Activated naive CD4-positive, alpha-beta T cell treated with anti-CD3 and anti-CD28 coated beads, Interleukin-2, amount 50 U/mL, for 24 hours (primary cell): ENCODE measurements around the gene SLC24A2.

Experiments used
- H3K27ac Mint-ChIP-seq: one replicate; pipeline ENCODE4 v1.8.0; 2021; ENCODE audit warnings: mild to moderate bottlenecking, mixed read lengths
- H3K27me3 Mint-ChIP-seq: one replicate; pipeline ENCODE4 v1.8.0; 2021; ENCODE audit warnings: mixed read lengths
- H3K36me3 Mint-ChIP-seq: one replicate; pipeline ENCODE4 v1.8.0; 2021; ENCODE audit warnings: mixed read lengths
- H3K4me1 Mint-ChIP-seq: one replicate; pipeline ENCODE4 v1.8.0; 2021; ENCODE audit warnings: mixed read lengths
- H3K4me3 Mint-ChIP-seq: one replicate; pipeline ENCODE4 v1.8.0; 2021; ENCODE audit warnings: mild to moderate bottlenecking, mixed read lengths
- H3K9me3 Mint-ChIP-seq: one replicate; pipeline ENCODE4 v1.8.0; 2021; ENCODE audit warnings: mixed read lengths

Gene SLC24A2

GRCh38 chr9:19782005-19782404 lies 6.8 kb downstream of the SLC24A2 start:
- H3K27me3 Mint-ChIP-seq: peaks cover 7% of the 10 kb centered on the region
- H3K27ac Mint-ChIP-seq: no peak overlapping the region
- H3K36me3 Mint-ChIP-seq: no peaks in the 10 kb centered on the region
- H3K4me1 Mint-ChIP-seq: no peaks in the 10 kb centered on the region
- peaks cover 8% of the 10 kb centered on the region for H3K9me3 Mint-ChIP-seq
- no peak overlapping the region for H3K4me3 Mint-ChIP-seq

DNA sequence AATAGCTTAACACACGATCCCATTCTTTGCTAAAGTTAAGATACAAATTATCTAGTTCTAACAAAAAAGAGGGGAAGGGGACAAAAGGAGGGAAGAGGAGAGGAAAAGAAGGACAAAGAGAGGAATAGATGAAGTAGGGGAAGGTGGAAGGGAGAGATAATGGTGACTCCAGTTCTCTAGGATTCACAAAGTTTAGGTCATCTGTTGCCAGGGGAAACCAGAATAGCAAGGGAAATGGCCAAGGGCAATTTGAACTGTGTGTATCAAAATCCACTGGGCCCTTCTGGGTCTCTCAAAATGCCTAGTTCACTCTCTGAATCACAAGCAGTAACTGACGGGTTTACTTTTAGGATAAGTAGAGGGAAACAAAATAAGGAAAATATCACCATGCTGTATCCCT lies 7.6 kb downstream of the SLC24A2 start:
- Mint-ChIP-seq H3K9me3 (peaks cover 8% of the 10 kb centered on the region), H3K27me3 (peaks cover 4% of the 10 kb centered on the region), H3K4me3 (no peak overlapping the region), H3K36me3 (no peaks in the 10 kb centered on the region), H3K4me1 (no peaks in the 10 kb centered on the region), H3K27ac (no peak overlapping the region)

DNA sequence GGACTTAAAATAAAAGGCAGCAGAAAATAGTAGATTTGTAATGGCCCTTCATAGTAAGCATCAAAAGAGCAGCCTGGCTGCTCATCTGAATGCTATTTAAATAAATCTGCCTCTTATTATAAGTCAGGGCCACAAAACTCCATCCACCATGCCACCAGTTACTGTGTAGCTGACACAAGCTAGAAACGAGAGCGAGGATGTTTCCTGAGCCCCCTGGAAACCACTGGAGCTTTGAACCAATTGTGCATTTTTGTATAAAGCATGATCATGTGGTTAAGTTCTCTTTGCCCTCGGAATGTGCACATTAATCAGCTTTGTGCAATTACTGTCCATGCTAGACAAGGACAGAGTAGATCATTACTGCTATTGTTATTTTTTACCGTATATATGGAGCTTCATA lies 17.4 kb downstream of the SLC24A2 start:
- Mint-ChIP-seq H3K9me3 (no peaks in the 10 kb centered on the region), H3K4me1 (no peaks in the 10 kb centered on the region), H3K36me3 (no peaks in the 10 kb centered on the region), H3K27me3 (peaks cover 7% of the 10 kb centered on the region), H3K4me3 (no peak overlapping the region), H3K27ac (no peak overlapping the region)

GRCh38 chr9:19770973-19771372 lies 17.9 kb downstream of the SLC24A2 start:
- H3K36me3 Mint-ChIP-seq: no peaks in the 10 kb centered on the region
- peaks cover 2% of the 10 kb centered on the region for H3K9me3 Mint-ChIP-seq
- no peak overlapping the region for H3K4me3 Mint-ChIP-seq
- no peaks in the 10 kb centered on the region for H3K4me1 Mint-ChIP-seq
- peaks cover 7% of the 10 kb centered on the region for H3K27me3 Mint-ChIP-seq
- no peak overlapping the region for H3K27ac Mint-ChIP-seq

- H3K27ac Mint-ChIP-seq: no peak overlapping the region
Measured at GRCh38 chr9:19769213-19769612, 19.6 kb downstream of the SLC24A2 start.

DNA sequence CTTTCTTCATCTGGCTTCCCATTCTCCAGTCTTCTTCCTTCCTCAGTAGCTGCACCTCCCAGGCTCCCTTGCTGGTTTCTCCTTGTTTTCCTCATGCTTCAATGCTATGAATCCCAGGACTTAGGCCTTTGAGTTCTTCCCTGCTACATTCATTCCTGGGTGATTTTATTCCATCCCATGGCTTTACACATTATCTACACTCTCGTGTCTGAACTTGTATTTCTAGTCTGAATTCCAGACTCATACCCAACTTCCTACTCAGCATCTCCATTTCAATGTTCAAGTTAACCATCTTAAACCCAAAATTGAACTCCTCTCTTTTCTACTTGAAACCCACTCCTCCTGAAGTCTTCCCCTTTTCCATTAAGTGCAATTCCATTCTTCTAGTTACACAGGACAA lies 20.0 kb downstream of the SLC24A2 start:
- peaks cover 2% of the 10 kb centered on the region for H3K36me3 Mint-ChIP-seq
- H3K9me3 Mint-ChIP-seq: peaks cover 17% of the 10 kb centered on the region
- H3K27me3 Mint-ChIP-seq: peaks cover 7% of the 10 kb centered on the region
- H3K4me3 Mint-ChIP-seq: no peak overlapping the region
- no peaks in the 10 kb centered on the region for H3K4me1 Mint-ChIP-seq
- no peak overlapping the region for H3K27ac Mint-ChIP-seq

More at GRCh38 chr9:19769213-19769612, 19.6 kb downstream of the SLC24A2 start:
- Mint-ChIP-seq H3K4me3 (no peak overlapping the region), H3K36me3 (peaks cover 2% of the 10 kb centered on the region), H3K4me1 (no peaks in the 10 kb centered on the region), H3K27me3 (peaks cover 7% of the 10 kb centered on the region), H3K9me3 (peaks cover 13% of the 10 kb centered on the region)

- no peaks in the 10 kb centered on the region for H3K36me3 Mint-ChIP-seq
Measured at GRCh38 chr9:19759066-19759465, 29.8 kb downstream of the SLC24A2 start.

GRCh38 chr9:19757745-19758144 lies 31.1 kb downstream of the SLC24A2 start:
- H3K4me1 Mint-ChIP-seq: no peaks in the 10 kb centered on the region
- H3K9me3 Mint-ChIP-seq: no peaks in the 10 kb centered on the region
- no peak overlapping the region for H3K27ac Mint-ChIP-seq
- H3K27me3 Mint-ChIP-seq: peaks cover 4% of the 10 kb centered on the region
- H3K4me3 Mint-ChIP-seq: no peak overlapping the region
- no peaks in the 10 kb centered on the region for H3K36me3 Mint-ChIP-seq

More at GRCh38 chr9:19759066-19759465, 29.8 kb downstream of the SLC24A2 start:
- Mint-ChIP-seq H3K9me3 (peaks cover 3% of the 10 kb centered on the region), H3K27me3 (peaks cover 2% of the 10 kb centered on the region), H3K4me1 (no peaks in the 10 kb centered on the region), H3K4me3 (no peak overlapping the region), H3K27ac (no peak overlapping the region)

GRCh38 chr9:19754921-19755320 lies 33.9 kb downstream of the SLC24A2 start:
- Mint-ChIP-seq H3K27me3 (peaks cover 4% of the 10 kb centered on the region), H3K36me3 (no peaks in the 10 kb centered on the region), H3K27ac (no peak overlapping the region), H3K4me1 (no peaks in the 10 kb centered on the region), H3K4me3 (no peak overlapping the region), H3K9me3 (no peaks in the 10 kb centered on the region)

DNA sequence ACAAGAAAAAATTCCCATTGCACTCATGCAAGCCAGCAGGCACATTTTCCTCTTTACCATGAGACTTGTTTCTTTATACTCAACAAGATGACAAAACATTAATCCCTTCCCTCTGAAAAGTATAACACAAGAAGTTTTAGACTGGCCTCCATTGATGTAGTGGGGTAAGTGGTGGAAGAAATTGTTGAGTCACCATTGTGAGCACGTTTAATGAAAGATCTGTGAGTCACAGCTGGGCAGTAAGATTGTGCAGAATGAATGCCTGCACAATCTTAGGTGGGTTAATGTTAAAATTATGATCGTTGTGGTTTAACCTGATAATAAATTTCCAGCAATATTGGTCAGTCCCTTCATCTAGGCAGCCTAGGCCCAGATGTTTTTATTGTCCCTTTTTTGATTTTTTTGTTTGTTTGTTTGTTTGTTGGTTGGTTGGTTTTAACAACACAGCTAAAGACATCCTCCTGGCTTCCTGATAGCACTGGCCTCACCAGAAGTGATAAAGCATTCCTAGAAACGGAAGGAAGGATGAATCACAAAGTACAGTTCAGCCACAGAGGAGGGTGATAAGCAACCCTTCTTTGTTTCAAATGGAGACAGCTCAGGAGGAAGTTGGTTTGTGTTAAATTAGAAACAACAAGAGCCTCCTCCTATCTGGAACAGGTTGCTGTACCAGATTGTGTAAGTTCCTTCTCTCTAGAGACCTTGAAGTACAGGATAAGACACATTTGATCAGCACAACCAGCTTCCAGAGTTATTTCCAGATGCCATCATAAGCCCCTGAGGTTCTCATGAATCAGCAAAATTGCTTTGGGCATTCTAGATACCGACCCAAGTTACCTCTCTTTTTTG lies 40.3 kb downstream of the SLC24A2 start:
- Mint-ChIP-seq H3K4me1 (peaks cover 4% of the 10 kb centered on the region), H3K36me3 (no peaks in the 10 kb centered on the region), H3K9me3 (no peaks in the 10 kb centered on the region), H3K27ac (no peak overlapping the region), H3K4me3 (no peak overlapping the region), H3K27me3 (peaks cover 3% of the 10 kb centered on the region)

DNA sequence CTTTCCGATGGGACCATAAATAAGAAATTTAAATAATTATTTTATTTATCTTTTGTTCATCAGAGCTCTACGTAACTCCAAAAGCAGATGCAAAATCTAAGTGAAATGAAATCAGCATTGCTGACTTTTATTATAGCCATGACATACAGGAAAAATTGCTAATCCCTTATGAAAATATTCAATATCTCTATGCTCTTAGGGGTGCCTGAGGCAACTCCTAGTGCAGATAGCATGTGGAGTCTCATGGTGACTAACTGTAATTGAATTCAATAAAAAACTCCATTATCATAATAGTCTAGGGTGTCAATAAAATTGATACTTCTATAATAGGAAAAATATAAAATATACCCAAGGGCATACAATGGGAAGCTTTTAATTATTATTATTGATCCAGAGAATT lies 42.6 kb downstream of the SLC24A2 start:
- Mint-ChIP-seq H3K36me3 (no peaks in the 10 kb centered on the region), H3K4me3 (no peak overlapping the region), H3K27ac (no peak overlapping the region), H3K9me3 (no peaks in the 10 kb centered on the region), H3K4me1 (peaks cover 4% of the 10 kb centered on the region), H3K27me3 (peaks cover 3% of the 10 kb centered on the region)

GRCh38 chr9:19741178-19741577 lies 47.7 kb downstream of the SLC24A2 start:
- Mint-ChIP-seq H3K27me3 (peaks cover 3% of the 10 kb centered on the region), H3K27ac (no peak overlapping the region), H3K9me3 (no peaks in the 10 kb centered on the region), H3K4me1 (no peaks in the 10 kb centered on the region), H3K4me3 (no peak overlapping the region), H3K36me3 (no peaks in the 10 kb centered on the region)
